ENCODE measurements around the gene SLC17A1.
"Not testable (repeated sequence)": the region's sequence is repeated elsewhere in the genome, so short reads cannot be mapped to it uniquely, and the experiment has no call there.

Gene SLC17A1

GRCh38 chr6:25756382-25757363 is 75.2 kb downstream of the SLC17A1 start:
- DNase-seq (ENCODE audit: low read depth) = no peak

- no peak for DNase-seq (ENCODE audit: low read depth)
Observed at GRCh38 chr6:25755483-25755882, 76.4 kb downstream of the SLC17A1 start.

GRCh38 chr6:25754535-25754934 is 77.3 kb downstream of the SLC17A1 start, which contains the start of gene SLC17A4:
SLC17A4 (plus strand) TSS chr6:25754742; CDS start chr6:25761963, 7,221 bp downstream.
- DNase-seq (ENCODE audit: low read depth) = no peak

- DNase-seq (ENCODE audit: low read depth) = no peak
Observed at GRCh38 chr6:25753079-25753478, 78.8 kb downstream of the SLC17A1 start.

- no peak for DNase-seq (ENCODE audit: low read depth)
Observed at GRCh38 chr6:25750906-25751305, 80.9 kb downstream of the SLC17A1 start.

GRCh38 chr6:25749837-25750236 is 82.0 kb downstream of the SLC17A1 start:
- DNase-seq (ENCODE audit: low read depth) = no peak

- not testable (repeated sequence) for DNase-seq (ENCODE audit: low read depth)
Observed at GRCh38 chr6:25748601-25749517, 83.0 kb downstream of the SLC17A1 start.

GRCh38 chr6:25748049-25748448 is 83.8 kb downstream of the SLC17A1 start:
- DNase-seq (ENCODE audit: low read depth) = no peak

GRCh38 chr6:25747477-25747876 is 84.4 kb downstream of the SLC17A1 start:
- DNase-seq (ENCODE audit: low read depth) = no peak

- no peak for DNase-seq (ENCODE audit: low read depth)
Observed at GRCh38 chr6:25746968-25747367, 84.9 kb downstream of the SLC17A1 start.

GRCh38 chr6:25745836-25746235 is 86.0 kb downstream of the SLC17A1 start:
- no peak for DNase-seq (ENCODE audit: low read depth)

GRCh38 chr6:25743868-25744267 is 88.0 kb downstream of the SLC17A1 start:
- DNase-seq (ENCODE audit: low read depth) = no peak

- DNase-seq (ENCODE audit: low read depth) = no peak
Observed at GRCh38 chr6:25735261-25735660, 96.6 kb downstream of the SLC17A1 start.

Data from stimulated activated CD8-positive, alpha-beta memory T cell treated with anti-CD3 and anti-CD28 coated beads, Interleukin-12 subunit alpha, Interleukin-12 subunit beta, amount 100 ng/mL, for 1 hour (primary cell).